PC-3 (cell line): Measurements from ENCODE around the gene OR1A2. TPM values are rescaled to one million over a fixed set of nuclear protein-coding genes. Genes with fewer than 3 reads are reported as not detected.

Source experiments
- ATAC-seq: fragments of 200-7000 bp; cut with Tn5 transposase; 2 replicates; pipeline ENCODE4 v1.9.1; 2020; ENCODE audit warnings: mild to moderate bottlenecking, moderate library complexity
- Bru-seq: library from RNA; stranded (reverse); fragments of 400-500 nt; gene quantifications from one replicate; lab custom pipeline; 2021; lab: Mats Ljungman, UMichigan
- BruChase-seq, 2 experiments: library from RNA; stranded (reverse); fragments of 400-500 nt; gene quantifications; one replicate each; lab custom pipeline; 2021; lab: Mats Ljungman, UMichigan
- BruUV-seq: library from RNA; stranded (reverse); fragments of 400-500 nt; replicated peaks from 2 replicates; lab custom pipeline; 2021; lab: Mats Ljungman, UMichigan
- CTCF ChIA-PET: fragments of 300-600 bp; sonication (Branson Sonifier 250); formaldehyde crosslinking; loops from one replicate; lab custom pipeline; 2022; ENCODE audit warnings: antibody characterized with exemption; lab: Charles Lee
- POLR2A ChIA-PET: fragments of 300-600 bp; sonication (Branson Sonifier 250); formaldehyde crosslinking; loops from one replicate; lab custom pipeline; 2022; ENCODE audit warnings: antibody characterized with exemption; ENCODE audit not compliant: unreplicated experiment; lab: Charles Lee
- DNase-seq: peaks from one replicate; pipeline ENCODE4 v3.0.0-alpha.2; 2015
- H2AFZ ChIP-seq: fragments of 300-600 bp; sonication (generic); 2 replicates; pipeline ENCODE4 v1.6.0; 2016; ENCODE audit warnings: antibody characterized with exemption, low read length
- H3F3A ChIP-seq: fragments of 300-600 bp; sonication (generic); one replicate; pipeline ENCODE4 v1.6.0; 2017; ENCODE audit warnings: antibody characterized with exemption, low read length, control low read depth, mild to moderate bottlenecking; ENCODE audit not compliant: unreplicated experiment
- H3K27ac ChIP-seq: fragments of 300-600 bp; sonication (generic); 2 replicates; pipeline ENCODE4 v1.5.1; 2016; ENCODE audit warnings: mild to moderate bottlenecking, low read length
- H3K27me3 ChIP-seq: fragments of 300-600 bp; sonication (generic); 2 replicates; pipeline ENCODE4 v1.6.1; 2016; ENCODE audit warnings: low read length, mixed read lengths
- H3K36me3 ChIP-seq: fragments of 300-600 bp; sonication (generic); 2 replicates; pipeline ENCODE4 v1.6.1; 2016; ENCODE audit warnings: low read depth, mixed run types, low read length, mixed read lengths
- H3K4me1 ChIP-seq: fragments of 300-600 bp; sonication (generic); 2 replicates; pipeline ENCODE4 v1.5.1; 2016; ENCODE audit warnings: low read length; ENCODE audit not compliant: insufficient read depth
- H3K4me2 ChIP-seq: fragments of 300-600 bp; sonication (generic); 2 replicates; pipeline ENCODE4 v1.6.0; 2016; ENCODE audit warnings: low read length
- H3K4me3 ChIP-seq: fragments of 300-600 bp; sonication (generic); 2 replicates; pipeline ENCODE4 v1.5.1; 2016; ENCODE audit warnings: mild to moderate bottlenecking, low read length, mixed read lengths
- H3K79me2 ChIP-seq: fragments of 300-600 bp; sonication (generic); 2 replicates; pipeline ENCODE4 v1.6.1; 2017; ENCODE audit warnings: low read length, mixed read lengths
- H3K9ac ChIP-seq: fragments of 300-600 bp; sonication (generic); 2 replicates; pipeline ENCODE4 v1.6.0; 2016; ENCODE audit warnings: mild to moderate bottlenecking, low read length
- H3K9me2 ChIP-seq: fragments of 300-600 bp; sonication (generic); replicated peaks from 2 replicates; pipeline ENCODE4 v1.6.1; 2016; ENCODE audit warnings: mixed run types, low read length, mixed read lengths
- H3K9me3 ChIP-seq: fragments of 300-600 bp; sonication (generic); 2 replicates; pipeline ENCODE4 v1.6.1; 2016; ENCODE audit warnings: low read length, mixed read lengths
- H4K20me1 ChIP-seq: fragments of 300-600 bp; sonication (generic); 2 replicates; pipeline ENCODE4 v1.6.1; 2016; ENCODE audit warnings: low read length, mixed read lengths
- CTCF ChIP-seq: fragments of 300-600 bp; sonication (generic); conservative IDR thresholded peaks from 2 replicates; pipeline ENCODE4 v1.5.1; 2017; ENCODE audit warnings: antibody characterized with exemption, low read depth, mild to moderate bottlenecking, low read length
- EZH2 ChIP-seq: fragments of 300-600 bp; sonication (generic); IDR thresholded peaks from one replicate; pipeline ENCODE4 v1.6.1; 2017; ENCODE audit warnings: antibody characterized with exemption, mild to moderate bottlenecking, low read length; ENCODE audit not compliant: unreplicated experiment
- EZH2phosphoT487 ChIP-seq: fragments of 300-600 bp; sonication (generic); IDR thresholded peaks from 2 replicates; pipeline ENCODE4 v1.6.1; 2018; ENCODE audit warnings: mild to moderate bottlenecking, antibody characterized with exemption, low read length, borderline replicate concordance
- intact Hi-C: fragments of 100-400 bp; cut with micrococcal nuclease; formaldehyde crosslinking; loops from 2 replicates; pipeline ENCODE4 v1.9.0; 2023
- long read RNA-seq: library from polyadenylated mRNA; unstranded; transcript quantifications from one replicate; pipeline ENCODE4 v2.0.0, GENCODE V29; 2021; ENCODE audit not compliant: unreplicated experiment
- total RNA-seq: library from RNA; depleted of rRNA; stranded (reverse); fragments of >200 nt; gene quantifications from 2 replicates; pipeline ENCODE4 v1.2.3, GENCODE V29; 2014; rRNA removed

The OR1A2 gene
- total RNA-seq (not detected in 2 replicates), Bru-seq, nascent RNA (not detected), BruChase-seq, experiment 1, labeled RNA remaining after a 6-hour chase (not detected), BruChase-seq, experiment 2, labeled RNA remaining after a 2-hour chase (not detected)
- long read RNA-seq = 0 reads

DNA sequence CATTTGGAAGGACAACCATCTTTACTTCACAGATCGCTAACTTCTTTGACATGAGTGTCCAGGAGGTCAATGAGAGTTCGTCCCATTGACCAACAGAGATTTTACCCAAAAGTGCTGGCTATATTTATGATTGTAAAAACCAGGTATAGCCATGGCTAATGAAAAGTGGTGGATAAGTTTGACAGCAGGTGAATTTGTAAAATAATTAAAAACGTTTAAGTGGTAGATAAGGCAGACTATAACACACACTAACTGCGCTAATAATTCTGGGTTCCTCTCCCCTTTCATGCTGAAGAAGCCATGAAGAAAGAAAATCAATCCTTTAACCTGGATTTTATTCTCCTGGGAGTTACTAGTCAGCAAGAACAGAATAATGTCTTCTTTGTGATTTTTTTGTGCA lies at the start of gene OR1A2:
TSS of gene OR1A2 (plus strand) at position 301 of the 400 bp plus-strand sequence. CDS start at position 301, 0 bp downstream.
- intact Hi-C loops = no loop called here
- H3K27me3 ChIP-seq = peaks cover 22% of the 10 kb centered on the region
- H4K20me1 ChIP-seq = no peaks in the 10 kb centered on the region
- ChIA-PET POLR2A (no interaction called here), CTCF (no interaction called here)
- DNase-seq (no peak), ATAC-seq (no peak)
- no peak within 1 kb of the TSS for H3K4me3 ChIP-seq
- no peak for TF ChIP-seq EZH2
- TF ChIP-seq EZH2phosphoT487 = no peak
- no peak for TF ChIP-seq CTCF
- BruUV-seq = no TSS peak
- no peaks in the 10 kb centered on the region for H3K4me1 ChIP-seq
- H3K9me2 ChIP-seq = no peaks in the 10 kb centered on the region
- H3K79me2 ChIP-seq = no peaks in the 10 kb centered on the region
- no peak within 1 kb of the TSS for H2AFZ ChIP-seq
- no peak within 1 kb of the TSS for H3K4me2 ChIP-seq
- no peak within 1 kb of the TSS for H3K9ac ChIP-seq
- H3K36me3 ChIP-seq = no peaks in the 10 kb centered on the region
- no peak within 1 kb of the TSS for H3K27ac ChIP-seq
- no peaks in the 10 kb centered on the region for H3F3A ChIP-seq
- H3K9me3 ChIP-seq = no peaks in the 10 kb centered on the region

DNA sequence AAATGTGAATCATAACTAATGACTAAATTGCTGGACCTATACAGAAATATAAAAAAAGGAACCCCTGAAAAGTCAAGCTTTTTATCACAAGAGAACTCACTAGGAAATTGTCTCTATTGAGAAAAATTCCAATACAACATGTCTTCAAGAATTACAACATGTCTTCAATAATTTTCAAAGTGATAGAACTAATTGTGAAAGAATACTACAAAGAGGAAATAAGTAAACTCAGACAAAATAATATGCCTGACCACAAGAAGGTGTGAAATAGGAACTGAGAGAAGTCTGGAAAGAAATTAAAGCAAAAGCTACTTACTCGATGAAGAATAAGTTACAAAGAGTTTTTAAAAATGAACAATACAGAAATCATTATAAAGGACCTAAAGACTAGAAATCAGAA lies 40.1 kb upstream of the OR1A2 start:
- no peaks in the 10 kb centered on the region for H3K9me2 ChIP-seq
- no peak overlapping the region for H3K4me3 ChIP-seq
- H3F3A ChIP-seq = no peaks in the 10 kb centered on the region
- H3K79me2 ChIP-seq = no peaks in the 10 kb centered on the region
- BruUV-seq = no TSS peak
- DNase-seq (no peak), ATAC-seq (no peak)
- POLR2A ChIA-PET = no interaction called here
- CTCF ChIA-PET = no interaction called here
- H3K9ac ChIP-seq = no peak overlapping the region
- no peaks in the 10 kb centered on the region for H3K9me3 ChIP-seq
- H3K27me3 ChIP-seq = peaks cover 65% of the 10 kb centered on the region
- intact Hi-C loops = no loop called here
- no peaks in the 10 kb centered on the region for H4K20me1 ChIP-seq
- H3K4me1 ChIP-seq = no peaks in the 10 kb centered on the region
- H3K27ac ChIP-seq = no peak overlapping the region
- H2AFZ ChIP-seq = no peak overlapping the region
- no peak overlapping the region for H3K4me2 ChIP-seq
- no peak for TF ChIP-seq CTCF
- no peak for TF ChIP-seq EZH2
- no peak for TF ChIP-seq EZH2phosphoT487
- H3K36me3 ChIP-seq = no peaks in the 10 kb centered on the region

DNA sequence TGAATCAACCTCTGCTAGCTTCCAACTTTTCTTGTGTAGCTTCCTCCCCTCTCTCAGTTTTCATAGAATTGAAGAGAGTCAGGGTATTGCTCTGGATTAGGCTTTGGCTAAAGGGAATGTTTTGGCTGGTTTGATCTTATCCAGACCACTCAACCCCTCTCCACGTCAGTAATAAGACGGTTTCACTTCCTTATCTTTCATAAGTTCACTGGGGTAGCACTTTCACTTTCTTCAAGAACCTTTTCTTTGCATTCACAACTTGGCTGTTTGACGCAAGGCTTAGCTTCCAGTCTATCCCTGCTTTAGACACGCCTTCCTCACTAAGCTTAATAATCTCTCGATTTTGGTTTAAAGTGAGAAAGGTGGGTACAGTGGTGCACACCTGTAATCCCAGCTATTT lies 29.7 kb upstream of the OR1A2 start:
- Histone ChIP-seq H3K9ac (no peak overlapping the region), H3K4me3 (no peak overlapping the region), H3K36me3 (no peaks in the 10 kb centered on the region), H3F3A (no peaks in the 10 kb centered on the region), H3K9me3 (no peaks in the 10 kb centered on the region), H2AFZ (no peak overlapping the region), H4K20me1 (no peaks in the 10 kb centered on the region), H3K27ac (no peak overlapping the region), H3K4me1 (no peaks in the 10 kb centered on the region), H3K79me2 (no peaks in the 10 kb centered on the region), H3K9me2 (no peaks in the 10 kb centered on the region), H3K4me2 (no peak overlapping the region), H3K27me3 (peaks cover 21% of the 10 kb centered on the region)
- no peak for TF ChIP-seq EZH2
- no peak for TF ChIP-seq EZH2phosphoT487
- no peak for TF ChIP-seq CTCF
- ATAC-seq = no peak
- CTCF ChIA-PET = no interaction called here
- no peak for DNase-seq
- no TSS peak for BruUV-seq
- POLR2A ChIA-PET = no interaction called here
- intact Hi-C loops = no loop called here
